GM18909 (cell line): Measurements from ENCODE around the gene MEIS2.

Experiments used
- ATAC-seq: cut with Tn5 transposase; IDR thresholded peaks from one replicate; pipeline ENCODE4 v1.9.1; 2021; ENCODE audit warnings: mild to moderate bottlenecking; ENCODE audit not compliant: unreplicated experiment, poor library complexity

The MEIS2 gene

GRCh38 chr15:37115538-37115937, 15.2 kb upstream of the MEIS2 start:
- ATAC-seq = no peak

- no peak for ATAC-seq
Measured at GRCh38 chr15:37112971-37113670, 12.8 kb upstream of the MEIS2 start.

GRCh38 chr15:37112171-37112570, 11.8 kb upstream of the MEIS2 start:
- no peak for ATAC-seq

- ATAC-seq = no peak
Measured at GRCh38 chr15:37111427-37111717, 11.0 kb upstream of the MEIS2 start.

- no peak for ATAC-seq
Measured at GRCh38 chr15:37109872-37110572, 9.7 kb upstream of the MEIS2 start.

- ATAC-seq = no peak
Measured at GRCh38 chr15:37109168-37109871, 9.0 kb upstream of the MEIS2 start.

GRCh38 chr15:37108381-37109167, 8.2 kb upstream of the MEIS2 start:
- ATAC-seq = no peak

- no peak for ATAC-seq
Measured at GRCh38 chr15:37107744-37108380, 7.5 kb upstream of the MEIS2 start.

- ATAC-seq = no peak
Measured at GRCh38 chr15:37107071-37107743, 6.9 kb upstream of the MEIS2 start.

GRCh38 chr15:37106490-37107001, 6.2 kb upstream of the MEIS2 start:
- no peak for ATAC-seq

GRCh38 chr15:37105889-37106288, 5.5 kb upstream of the MEIS2 start:
- no peak for ATAC-seq

GRCh38 chr15:37105029-37105428, 4.7 kb upstream of the MEIS2 start:
- no peak for ATAC-seq

GRCh38 chr15:37104424-37104981, 4.2 kb upstream of the MEIS2 start:
- ATAC-seq = no peak

GRCh38 chr15:37103475-37104423, 3.4 kb upstream of the MEIS2 start:
- no peak for ATAC-seq

GRCh38 chr15:37103163-37103435, 2.8 kb upstream of the MEIS2 start:
- no peak for ATAC-seq

- ATAC-seq = no peak
Measured at GRCh38 chr15:37102305-37103162, 2.2 kb upstream of the MEIS2 start.

- ATAC-seq = no peak
Measured at GRCh38 chr15:37101980-37102304, 1.6 kb upstream of the MEIS2 start.

- ATAC-seq = no peak
Measured at GRCh38 chr15:37100966-37101215, 542 bp upstream of the MEIS2 start.
